HG02870 (cell line): ENCODE data around the gene ADRM1.

Source experiments
- ATAC-seq: cut with Tn5 transposase; IDR thresholded peaks from one replicate; pipeline ENCODE4 v1.9.1; 2021; ENCODE audit warnings: mild to moderate bottlenecking, moderate library complexity; ENCODE audit not compliant: unreplicated experiment

ADRM1 gene

DNA sequence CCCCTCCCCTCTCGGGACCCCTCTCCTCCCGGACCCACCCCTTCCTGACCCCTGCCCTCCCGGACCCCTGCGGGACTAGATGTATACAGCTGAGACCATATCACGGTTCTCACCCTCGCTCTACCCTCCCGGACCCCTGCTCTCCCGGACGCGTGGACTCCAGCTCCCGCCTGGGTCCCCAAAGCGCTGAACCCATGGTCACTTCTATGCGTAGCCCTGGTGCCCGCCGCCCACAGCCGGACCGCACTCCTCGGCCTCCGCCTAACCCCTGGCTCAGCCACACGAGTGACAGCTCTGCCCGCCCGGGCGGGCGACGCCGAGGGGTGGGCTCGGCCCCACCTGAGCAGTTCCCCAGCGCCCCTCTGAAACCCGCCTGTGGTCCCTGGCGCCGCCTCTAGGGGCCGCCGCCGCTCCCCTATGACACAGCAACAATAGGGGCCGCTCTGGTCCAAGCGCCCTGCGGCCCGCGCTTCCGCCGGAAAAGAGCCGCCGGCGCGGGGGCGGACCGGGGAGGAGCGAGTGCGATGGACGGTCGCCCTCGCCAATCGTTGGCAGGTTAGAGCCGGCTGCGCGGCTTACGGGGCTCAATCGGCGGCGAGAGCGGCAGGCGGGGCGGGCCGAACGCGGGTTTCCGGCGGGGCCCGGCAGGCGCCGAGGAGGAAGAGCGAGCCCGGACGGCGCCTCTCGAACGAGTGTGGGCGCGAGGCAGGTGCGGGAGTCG lies at the start of gene ADRM1:
Gene ADRM1, plus strand, starts transcription at position 657 of the 721 bp plus-strand sequence. CDS start 572 bp downstream, outside the sequence.
- ATAC-seq: peak; percentile 81

- no peak for ATAC-seq
Observed at GRCh38 chr20:62253398-62253797, 49.4 kb upstream of the ADRM1 start.

DNA sequence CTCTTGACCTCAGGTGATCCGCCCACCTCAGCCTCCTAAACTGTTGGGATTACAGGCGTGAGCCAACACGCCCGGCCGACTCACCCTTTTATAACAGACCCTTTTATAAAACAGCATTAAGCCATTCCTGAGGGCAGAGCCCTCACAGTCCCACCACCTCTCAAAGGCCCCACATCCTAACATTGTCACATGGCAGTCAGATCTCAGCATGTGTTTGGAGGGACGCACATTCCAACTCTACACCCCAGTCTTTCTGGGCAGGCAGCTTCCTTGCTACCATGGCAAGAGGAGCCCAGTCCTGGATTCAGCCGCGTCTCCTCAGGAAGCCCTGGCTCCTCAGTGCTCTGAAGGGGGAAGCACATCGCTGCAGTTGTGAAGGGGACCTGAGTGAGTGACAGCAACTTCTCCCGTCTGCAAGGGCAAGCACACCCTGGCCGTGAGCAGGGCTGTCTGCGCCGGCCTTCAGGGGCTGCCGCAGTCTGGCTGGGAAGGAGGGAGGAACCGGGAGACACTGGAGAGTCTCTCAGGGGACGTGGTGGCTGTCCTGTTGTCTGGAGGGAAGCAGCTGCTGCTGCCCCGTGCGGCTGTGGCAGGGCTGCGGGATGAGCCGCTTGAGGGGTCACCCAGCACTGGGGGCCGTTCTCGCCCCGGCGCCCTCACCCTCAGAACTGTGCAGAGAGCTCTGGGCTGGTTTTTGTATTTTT lies 48.6 kb upstream of the ADRM1 start:
- no peak for ATAC-seq

DNA sequence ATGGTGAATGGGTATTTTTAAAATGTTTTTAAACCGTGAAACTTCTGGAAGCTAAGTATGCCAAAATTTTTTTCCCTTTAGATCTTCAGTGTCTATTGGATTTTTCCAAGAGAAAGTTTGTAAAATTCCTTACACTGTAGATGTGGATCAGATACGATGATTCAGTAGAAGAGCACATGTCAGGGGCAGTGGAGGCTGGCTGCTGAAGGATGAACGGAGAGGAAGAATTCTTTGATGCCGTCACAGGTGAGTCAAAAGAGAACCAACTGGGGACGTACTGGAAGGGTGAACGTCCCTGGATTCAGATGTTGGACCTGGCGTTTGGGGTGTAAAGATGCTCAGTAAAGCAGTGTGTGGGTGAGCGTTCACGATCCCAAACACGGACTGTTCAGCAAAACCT lies 46.8 kb upstream of the ADRM1 start:
- no peak for ATAC-seq

- ATAC-seq: no peak
Observed at GRCh38 chr20:62258499-62259293, 44.1 kb upstream of the ADRM1 start.

- ATAC-seq: no peak
Observed at GRCh38 chr20:62259294-62259565, 43.6 kb upstream of the ADRM1 start.

DNA sequence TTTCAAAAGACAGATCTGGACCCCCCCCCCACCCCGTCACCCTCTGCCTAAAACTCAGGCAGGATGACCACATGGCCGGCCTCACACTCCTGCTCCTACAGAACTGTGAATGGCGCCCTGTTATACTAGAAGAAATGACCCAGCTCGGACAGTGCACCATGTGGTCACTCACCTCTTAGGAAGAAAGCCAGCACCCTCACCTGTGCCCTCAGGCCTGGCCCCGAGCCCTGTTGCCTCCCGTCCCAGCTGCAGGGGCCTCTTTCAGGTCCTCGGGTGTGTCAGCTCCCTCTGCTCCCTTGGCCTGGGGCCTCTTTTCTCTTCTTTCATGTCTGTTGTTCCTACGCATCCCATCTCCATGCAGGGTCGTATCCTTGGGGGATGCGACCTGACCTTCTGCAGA lies 40.7 kb upstream of the ADRM1 start:
- no peak for ATAC-seq

DNA sequence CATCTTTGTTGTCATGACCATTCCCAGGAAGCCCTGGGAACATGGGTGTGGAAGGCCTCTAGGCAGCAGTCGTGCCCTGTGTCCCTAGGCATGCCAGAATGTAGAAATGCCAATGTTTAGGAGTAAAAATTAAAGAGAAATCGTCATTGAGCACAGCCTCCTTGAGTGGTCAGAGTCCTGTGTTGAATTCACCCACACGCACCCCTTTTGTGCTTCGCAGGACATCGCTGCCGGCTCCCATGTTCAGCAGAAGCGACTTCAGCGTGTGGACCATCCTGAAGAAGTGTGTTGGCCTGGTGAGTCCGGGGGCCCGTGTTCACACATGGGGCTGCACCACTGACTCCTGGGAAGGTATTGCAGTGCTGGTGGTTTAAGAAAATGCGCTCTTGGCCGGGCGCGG lies 39.4 kb upstream of the ADRM1 start:
- ATAC-seq: no peak

DNA sequence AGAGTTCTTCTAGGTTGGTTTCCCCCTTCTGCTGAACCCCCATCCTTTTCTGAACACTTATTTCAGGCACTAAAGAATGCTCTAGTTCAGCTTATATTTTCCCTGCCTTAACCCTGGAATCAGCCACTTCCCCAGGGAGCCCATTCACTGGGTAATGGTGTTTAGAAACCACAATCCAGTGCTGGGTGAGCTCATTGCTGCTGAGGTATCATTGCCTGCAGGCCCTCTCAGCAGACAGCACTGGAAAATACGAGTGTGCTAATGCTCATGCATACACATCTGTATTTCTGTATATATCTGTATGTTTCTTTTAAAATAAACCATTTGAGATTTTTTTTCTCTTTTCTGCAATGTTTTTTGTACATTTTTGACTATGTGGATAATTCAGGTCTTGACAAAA lies 37.4 kb upstream of the ADRM1 start:
- no peak for ATAC-seq

DNA sequence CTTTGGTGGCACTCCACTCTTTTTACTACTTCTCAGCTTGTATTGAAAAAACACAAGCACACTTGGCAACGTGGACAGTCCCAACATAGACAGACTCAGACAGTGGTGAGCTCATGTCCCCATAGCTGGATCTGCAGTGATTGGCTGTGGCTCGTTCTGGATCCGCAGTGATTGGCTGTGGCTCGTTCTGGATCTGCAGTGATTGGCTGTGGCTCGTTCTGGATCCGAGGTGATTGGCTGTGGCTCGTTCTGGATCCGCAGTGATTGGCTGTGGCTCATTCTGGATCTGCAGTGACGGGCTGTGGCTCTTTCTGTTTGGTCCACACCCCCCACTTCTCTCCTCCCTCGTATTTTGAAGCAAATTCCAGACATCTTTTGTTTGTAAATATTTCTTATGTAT lies 36.5 kb upstream of the ADRM1 start:
- no peak for ATAC-seq

DNA sequence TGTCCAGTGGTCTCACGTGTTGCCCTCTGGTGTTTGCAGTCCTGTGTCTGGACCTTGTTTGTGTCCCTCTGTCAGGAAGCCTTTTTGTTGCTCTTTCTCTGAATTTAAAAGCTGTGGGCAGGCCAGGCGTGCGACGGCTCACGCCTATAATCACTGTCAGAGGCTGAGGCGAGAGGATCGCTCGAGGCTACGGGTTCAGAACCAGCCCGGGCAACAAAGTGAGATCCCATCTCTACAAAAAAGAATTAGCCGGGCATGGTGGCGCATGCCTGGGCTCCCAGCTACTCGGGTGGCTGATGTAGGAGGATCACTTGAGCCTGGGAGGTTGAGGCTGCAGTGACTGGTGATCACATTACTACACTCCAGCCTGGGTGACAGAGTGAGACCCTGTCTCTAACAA lies 35.9 kb upstream of the ADRM1 start:
- no peak for ATAC-seq

- no peak for ATAC-seq
Observed at GRCh38 chr20:62267543-62267942, 35.3 kb upstream of the ADRM1 start.

- ATAC-seq: no peak
Observed at GRCh38 chr20:62268228-62268900, 34.4 kb upstream of the ADRM1 start.

- no peak for ATAC-seq
Observed at GRCh38 chr20:62269378-62269777, 33.4 kb upstream of the ADRM1 start.

- no peak for ATAC-seq
Observed at GRCh38 chr20:62269871-62270270, 32.9 kb upstream of the ADRM1 start.

- ATAC-seq: no peak
Observed at GRCh38 chr20:62272200-62272599, 30.6 kb upstream of the ADRM1 start.

- ATAC-seq: no peak
Observed at GRCh38 chr20:62273416-62273815, 29.4 kb upstream of the ADRM1 start.

GRCh38 chr20:62274332-62274950 lies 28.4 kb upstream of the ADRM1 start:
- ATAC-seq: no peak

DNA sequence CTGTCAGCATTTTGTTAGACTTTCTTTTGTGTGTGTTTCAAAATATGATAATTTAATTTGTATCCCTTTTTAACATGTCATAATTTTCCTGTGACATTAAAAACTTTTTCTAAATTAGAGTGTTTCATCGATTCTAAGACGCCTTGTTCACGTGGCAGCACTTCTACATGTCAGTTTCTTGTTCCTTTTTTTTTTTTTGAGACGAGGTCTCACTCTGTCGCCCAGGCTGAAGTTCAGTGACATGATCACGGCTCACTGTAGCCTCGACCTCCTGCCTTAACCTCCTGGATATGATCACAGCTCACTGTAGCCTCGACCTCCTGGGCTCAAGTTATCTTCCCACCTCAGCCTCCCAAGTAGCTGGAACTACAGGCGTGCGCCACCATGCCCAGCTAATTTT lies 27.6 kb upstream of the ADRM1 start:
- no peak for ATAC-seq

- no peak for ATAC-seq
Observed at GRCh38 chr20:62276439-62276838, 26.4 kb upstream of the ADRM1 start.

- no peak for ATAC-seq
Observed at GRCh38 chr20:62277253-62277652, 25.5 kb upstream of the ADRM1 start.
